Progenitor cell of endocrine pancreas (in vitro differentiated cells): ENCODE data around the gene MTRF1L. TPM values are rescaled to one million over a fixed set of nuclear protein-coding genes. Genes with fewer than 3 reads are reported as not detected.

ENCODE experiments used
- DNase-seq: peaks from one replicate; pipeline ENCODE4 v3.0.0; 2021; ENCODE audit warnings: low spot score; ENCODE audit not compliant: unreplicated experiment
- H3K27ac Mint-ChIP-seq: 2 replicates; pipeline ENCODE4 v1.8.0; 2021; ENCODE audit warnings: mild to moderate bottlenecking, moderate library complexity, mixed read lengths
- H3K27me3 Mint-ChIP-seq: 2 replicates; pipeline ENCODE4 v1.8.0; 2021; ENCODE audit warnings: mixed read lengths
- H3K36me3 Mint-ChIP-seq: 2 replicates; pipeline ENCODE4 v1.8.0; 2022; ENCODE audit warnings: mixed read lengths; ENCODE audit not compliant: insufficient read depth
- H3K4me1 Mint-ChIP-seq: 2 replicates; pipeline ENCODE4 v1.8.0; 2021; ENCODE audit warnings: low read depth, mixed read lengths
- H3K4me3 Mint-ChIP-seq: 2 replicates; pipeline ENCODE4 v1.8.0; 2021; ENCODE audit warnings: low read depth, mild to moderate bottlenecking, moderate library complexity, mixed read lengths
- H3K9me3 Mint-ChIP-seq: 2 replicates; pipeline ENCODE4 v1.8.0; 2021; ENCODE audit warnings: low read depth, mixed read lengths
- CTCF ChIP-seq: fragments of 200-600 bp; sonication (generic); IDR thresholded peaks from one replicate; pipeline ENCODE4 v1.5.0; 2021; ENCODE audit warnings: antibody characterized with exemption, mild to moderate bottlenecking; ENCODE audit not compliant: unreplicated experiment
- total RNA-seq: library from RNA; stranded (reverse); gene quantifications from 2 replicates; pipeline ENCODE4 v1.2.1, GENCODE V29; 2021

MTRF1L gene
- total RNA-seq, 1 donor from 2014 or later = 17.5 TPM

GRCh38 chr6:152978058-152978457, 24.5 kb downstream of the MTRF1L start:
- DNase-seq = no peak
- no peak overlapping the region for H3K27ac Mint-ChIP-seq
- H3K27me3 Mint-ChIP-seq = no peaks in the 10 kb centered on the region
- H3K4me3 Mint-ChIP-seq = no peak overlapping the region
- H3K9me3 Mint-ChIP-seq = no peaks in the 10 kb centered on the region
- H3K36me3 Mint-ChIP-seq = peaks cover 15% of the 10 kb centered on the region
- H3K4me1 Mint-ChIP-seq = peaks cover 25% of the 10 kb centered on the region
- TF ChIP-seq CTCF = no peak

- Mint-ChIP-seq H3K36me3 (peaks cover 15% of the 10 kb centered on the region), H3K9me3 (no peaks in the 10 kb centered on the region), H3K4me1 (peaks cover 25% of the 10 kb centered on the region), H3K4me3 (no peak overlapping the region), H3K27me3 (no peaks in the 10 kb centered on the region), H3K27ac (no peak overlapping the region)
- no peak for DNase-seq
- TF ChIP-seq CTCF = no peak
Observed at GRCh38 chr6:152977556-152977955, 25.0 kb downstream of the MTRF1L start.

GRCh38 chr6:152976749-152977148, 25.8 kb downstream of the MTRF1L start:
- H3K36me3 Mint-ChIP-seq = peaks cover 19% of the 10 kb centered on the region
- H3K27me3 Mint-ChIP-seq = no peaks in the 10 kb centered on the region
- no peak overlapping the region for H3K27ac Mint-ChIP-seq

GRCh38 chr6:152975204-152975915, 27.1 kb downstream of the MTRF1L start:
- Mint-ChIP-seq H3K4me3 (no peak overlapping the region), H3K9me3 (no peaks in the 10 kb centered on the region), H3K27ac (no peak overlapping the region), H3K27me3 (no peaks in the 10 kb centered on the region), H3K36me3 (peaks cover 26% of the 10 kb centered on the region), H3K4me1 (peaks cover 12% of the 10 kb centered on the region)
- TF ChIP-seq CTCF = no peak
- DNase-seq = no peak

More at GRCh38 chr6:152976749-152977148, 25.8 kb downstream of the MTRF1L start:
- H3K9me3 Mint-ChIP-seq = no peaks in the 10 kb centered on the region
- TF ChIP-seq CTCF = no peak
- DNase-seq = no peak
- H3K4me1 Mint-ChIP-seq = peaks cover 22% of the 10 kb centered on the region
- H3K4me3 Mint-ChIP-seq = no peak overlapping the region

GRCh38 chr6:152973916-152974315, 28.6 kb downstream of the MTRF1L start:
- no peak for DNase-seq
- H3K27ac Mint-ChIP-seq = no peak overlapping the region
- no peaks in the 10 kb centered on the region for H3K27me3 Mint-ChIP-seq
- peaks cover 5% of the 10 kb centered on the region for H3K9me3 Mint-ChIP-seq
- H3K4me1 Mint-ChIP-seq = peaks cover 8% of the 10 kb centered on the region
- no peak overlapping the region for H3K4me3 Mint-ChIP-seq
- TF ChIP-seq CTCF = no peak
- H3K36me3 Mint-ChIP-seq = peaks cover 37% of the 10 kb centered on the region
